ENCODE measurements around the gene PARD3B. TPM values are rescaled to one million over a fixed set of nuclear protein-coding genes. Genes with fewer than 3 reads are reported as not detected.

Gene PARD3B
- total RNA-seq, 1 experiment from 2014 or later: 7.6 TPM

- Histone ChIP-seq H3K4me1 (ENCODE audit: insufficient read depth, low read length, poor library complexity, severe bottlenecking) (no peaks in the 10 kb centered on the region), H3K9me3 (ENCODE audit: low read depth, low read length, poor library complexity, severe bottlenecking) (no peaks in the 10 kb centered on the region), H3K36me3 (ENCODE audit: insufficient read depth, low read length, poor library complexity, severe bottlenecking) (no peaks in the 10 kb centered on the region), H3K27me3 (replicated peaks; ENCODE audit: insufficient read depth, low read depth, low read length, poor library complexity) (no peaks in the 10 kb centered on the region), H3K27ac (ENCODE audit: low read depth, low read length, poor library complexity, severe bottlenecking) (no peak overlapping the region), H3K4me3 (ENCODE audit: low read depth, low read length, poor library complexity, severe bottlenecking) (no peak overlapping the region)
- POLR2A ChIA-PET (ENCODE audit: low non-redundant PET): no interaction called here
- DNase-seq (ENCODE audit: low spot score): no peak
- CTCF ChIA-PET: no interaction called here
- intact Hi-C loops (cut with micrococcal nuclease; ENCODE audit: unreplicated experiment): no loop called here
- no peak for TF ChIP-seq EZH2 (IDR thresholded peaks at IDR 0.05; ENCODE audit: borderline replicate concordance, low read depth, low read length, poor library complexity, severe bottlenecking)
- no TSS peak for BruUV-seq (replicated peaks)
Measured at GRCh38 chr2:205370726-205371125, 825.5 kb downstream of the PARD3B start.

- intact Hi-C loops (cut with micrococcal nuclease; ENCODE audit: unreplicated experiment): no loop called here
- ChIA-PET POLR2A (ENCODE audit: low non-redundant PET) (no interaction called here), CTCF (no interaction called here)
- Histone ChIP-seq H3K4me1 (ENCODE audit: insufficient read depth, low read length, poor library complexity, severe bottlenecking) (no peaks in the 10 kb centered on the region), H3K27me3 (replicated peaks; ENCODE audit: insufficient read depth, low read depth, low read length, poor library complexity) (no peaks in the 10 kb centered on the region), H3K9me3 (ENCODE audit: low read depth, low read length, poor library complexity, severe bottlenecking) (no peaks in the 10 kb centered on the region), H3K4me3 (ENCODE audit: low read depth, low read length, poor library complexity, severe bottlenecking) (no peak overlapping the region), H3K36me3 (ENCODE audit: insufficient read depth, low read length, poor library complexity, severe bottlenecking) (no peaks in the 10 kb centered on the region), H3K27ac (ENCODE audit: low read depth, low read length, poor library complexity, severe bottlenecking) (no peak overlapping the region)
- no peak for DNase-seq (ENCODE audit: low spot score)
- BruUV-seq (replicated peaks): no TSS peak
- TF ChIP-seq EZH2 (IDR thresholded peaks at IDR 0.05; ENCODE audit: borderline replicate concordance, low read depth, low read length, poor library complexity, severe bottlenecking): no peak
- no peak for TF ChIP-seq CTCF (conservative IDR thresholded peaks at IDR 0.05; ENCODE audit: low read depth, low read length)
Measured at GRCh38 chr2:205372141-205372540, 826.9 kb downstream of the PARD3B start.

GRCh38 chr2:205375461-205376448, 830.5 kb downstream of the PARD3B start:
- no peaks in the 10 kb centered on the region for H3K27me3 ChIP-seq (replicated peaks; ENCODE audit: insufficient read depth, low read depth, low read length, poor library complexity)
- no TSS peak for BruUV-seq (replicated peaks)
- H3K4me1 ChIP-seq (ENCODE audit: insufficient read depth, low read length, poor library complexity, severe bottlenecking): no peaks in the 10 kb centered on the region
- no peaks in the 10 kb centered on the region for H3K36me3 ChIP-seq (ENCODE audit: insufficient read depth, low read length, poor library complexity, severe bottlenecking)
- no peak for DNase-seq (ENCODE audit: low spot score)
- no peak for TF ChIP-seq EZH2 (IDR thresholded peaks at IDR 0.05; ENCODE audit: borderline replicate concordance, low read depth, low read length, poor library complexity, severe bottlenecking)
- no peak for TF ChIP-seq CTCF (conservative IDR thresholded peaks at IDR 0.05; ENCODE audit: low read depth, low read length)
- no peak overlapping the region for H3K27ac ChIP-seq (ENCODE audit: low read depth, low read length, poor library complexity, severe bottlenecking)
- no peak overlapping the region for H3K4me3 ChIP-seq (ENCODE audit: low read depth, low read length, poor library complexity, severe bottlenecking)
- H3K9me3 ChIP-seq (ENCODE audit: low read depth, low read length, poor library complexity, severe bottlenecking): no peaks in the 10 kb centered on the region
- intact Hi-C loops (cut with micrococcal nuclease; ENCODE audit: unreplicated experiment): no loop called here
- POLR2A ChIA-PET (ENCODE audit: low non-redundant PET): no interaction called here
- CTCF ChIA-PET: no interaction called here

All from A673 (cell line).